Hematopoietic multipotent progenitor cell treated with erythropoietin and hydrocortisone succinate and interleukin-3 and kit ligand, for 4 days (in vitro differentiated cells): ENCODE measurements around the gene NR0B2.
"Not testable (repeated sequence)": the region's sequence is repeated elsewhere in the genome, so short reads cannot be mapped to it uniquely, and the experiment has no call there.

ENCODE experiments used
- DNase-seq: peaks from one replicate; pipeline ENCODE4 v3.0.0-alpha.2; 2015

NR0B2 gene, protein sequence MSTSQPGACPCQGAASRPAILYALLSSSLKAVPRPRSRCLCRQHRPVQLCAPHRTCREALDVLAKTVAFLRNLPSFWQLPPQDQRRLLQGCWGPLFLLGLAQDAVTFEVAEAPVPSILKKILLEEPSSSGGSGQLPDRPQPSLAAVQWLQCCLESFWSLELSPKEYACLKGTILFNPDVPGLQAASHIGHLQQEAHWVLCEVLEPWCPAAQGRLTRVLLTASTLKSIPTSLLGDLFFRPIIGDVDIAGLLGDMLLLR

DNA sequence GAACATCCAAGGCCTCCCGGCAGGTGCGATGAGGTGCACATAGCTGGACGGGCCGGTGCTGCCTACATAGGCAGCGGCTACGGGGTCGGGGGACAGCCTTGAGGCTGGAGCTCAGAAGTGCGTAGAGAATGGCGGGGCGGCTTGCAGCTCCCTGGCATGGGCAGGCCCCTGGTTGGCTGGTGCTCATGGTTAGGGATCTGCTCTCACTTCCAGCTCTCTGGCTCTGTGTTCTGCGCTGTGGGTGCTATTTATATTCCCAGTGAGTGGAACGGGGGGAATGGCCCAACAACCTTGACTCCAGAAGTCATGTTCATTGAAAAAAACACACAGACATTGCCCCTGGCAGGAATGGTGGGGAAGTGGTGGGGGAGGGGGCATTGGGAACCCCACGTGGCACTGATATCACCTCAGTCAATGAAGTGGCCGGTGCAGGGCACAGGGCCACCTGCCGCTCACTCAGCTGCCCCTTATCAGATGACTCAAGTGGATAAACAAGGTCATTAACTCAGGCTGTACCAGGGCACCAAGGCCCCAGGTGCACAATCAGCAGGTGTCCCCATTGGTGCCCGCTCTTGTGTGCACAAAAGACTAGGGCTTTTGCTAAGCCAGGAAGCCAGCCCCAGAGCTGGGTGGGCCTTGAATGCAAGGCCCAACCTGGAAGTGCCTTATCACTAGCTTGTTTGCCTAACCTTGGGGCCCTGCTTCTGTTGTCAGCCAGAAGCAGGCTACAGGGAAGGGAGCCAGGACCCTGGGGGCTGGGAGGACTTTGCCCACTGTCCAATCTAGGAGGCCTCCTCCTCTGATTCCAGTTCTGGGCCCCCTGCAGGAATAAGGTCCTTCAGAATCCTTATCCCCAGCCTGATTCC, at the start of gene NR0B2:
NR0B2 (minus strand) TSS at position 222 of the 866 bp plus-strand sequence; CDS start at position 187, 35 bp downstream.
- peak; percentile 72 for DNase-seq

DNA sequence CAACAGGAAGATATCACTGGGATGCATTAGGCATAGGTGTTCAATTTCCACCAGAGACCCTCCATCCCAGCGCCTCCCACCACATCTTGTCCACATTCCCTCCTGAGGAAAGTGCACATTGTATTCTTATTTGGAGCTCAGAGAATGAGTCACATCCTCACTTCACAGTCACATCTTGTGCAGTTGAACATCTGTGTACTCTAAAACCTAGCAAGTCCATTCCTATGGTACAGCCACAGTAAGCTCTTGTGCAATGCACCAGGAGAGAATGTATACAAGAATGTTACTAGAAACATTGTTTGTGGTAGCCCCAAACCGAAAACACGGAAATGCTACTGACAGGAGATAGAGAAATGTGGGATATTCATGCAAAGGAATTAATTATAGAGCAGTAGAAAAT, 48.1 kb upstream of the NR0B2 start:
- peak; percentile 34 for DNase-seq

DNA sequence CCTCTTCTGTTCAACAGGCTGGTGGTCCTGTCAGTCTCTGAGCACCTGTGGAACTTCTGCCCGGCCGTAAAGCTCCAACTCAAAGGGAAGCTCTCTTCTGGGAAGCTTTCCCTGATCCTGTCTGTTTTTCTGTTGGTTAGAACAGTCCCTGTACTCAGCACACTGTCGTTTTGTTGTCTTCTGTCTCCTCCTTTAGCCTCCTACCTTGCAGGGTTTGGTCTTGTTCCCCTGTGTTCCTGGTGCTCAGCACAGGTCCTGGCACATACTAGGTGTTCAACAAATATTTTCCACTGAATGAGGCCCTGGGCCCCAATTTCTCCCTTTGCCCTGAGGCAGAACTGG, 46.8 kb upstream of the NR0B2 start:
- DNase-seq: no peak

DNA sequence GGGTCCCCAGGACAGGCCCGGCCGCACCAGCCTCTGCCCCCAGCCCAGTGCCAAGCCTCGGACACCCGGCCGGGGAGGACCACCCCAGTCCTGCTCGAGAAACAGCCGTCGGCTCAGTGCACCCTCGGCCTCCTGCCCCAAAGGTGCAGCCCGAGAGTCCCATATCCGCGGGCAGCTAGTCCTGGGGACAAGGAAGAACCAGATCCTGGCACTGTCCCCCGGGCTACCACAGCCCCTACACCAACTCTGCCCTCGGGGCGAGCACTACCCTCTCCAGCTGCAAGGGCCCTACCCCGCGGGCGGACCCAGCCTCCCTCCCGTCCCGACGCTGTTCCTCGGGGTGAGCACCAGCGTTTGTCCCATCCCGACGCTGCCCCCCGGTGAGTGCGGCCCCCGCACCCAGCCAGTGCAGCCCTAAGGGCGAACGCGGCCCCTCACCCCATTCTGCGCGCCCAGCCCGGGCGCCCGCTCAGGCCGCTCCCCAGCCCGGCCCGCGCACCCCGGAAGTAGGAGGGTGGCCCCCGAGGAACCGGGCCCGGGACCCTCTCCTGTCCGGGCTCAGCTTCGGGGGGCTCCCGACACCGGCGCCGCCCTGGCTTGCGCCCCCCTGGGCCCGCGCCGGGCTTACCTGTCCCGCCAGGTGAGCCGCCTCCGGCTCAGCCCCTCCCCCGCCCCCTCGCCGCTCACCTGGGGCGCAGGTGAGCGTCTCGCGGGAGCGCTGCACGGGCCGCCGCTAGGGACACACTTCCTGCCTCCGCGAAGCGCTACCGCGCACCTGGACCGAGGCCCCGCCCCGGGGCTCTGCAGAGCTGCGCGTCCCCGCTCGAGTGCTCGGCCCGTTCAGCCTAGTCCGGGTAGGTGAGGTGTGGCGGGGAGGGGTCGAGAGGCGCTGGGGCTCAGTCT, 46.2 kb upstream of the NR0B2 start, which contains the start of gene KDF1:
KDF1 (minus strand) TSS at position 747 of the 903 bp plus-strand sequence. CDS start 8,088 bp downstream, outside the sequence.
- DNase-seq: no peak

DNA sequence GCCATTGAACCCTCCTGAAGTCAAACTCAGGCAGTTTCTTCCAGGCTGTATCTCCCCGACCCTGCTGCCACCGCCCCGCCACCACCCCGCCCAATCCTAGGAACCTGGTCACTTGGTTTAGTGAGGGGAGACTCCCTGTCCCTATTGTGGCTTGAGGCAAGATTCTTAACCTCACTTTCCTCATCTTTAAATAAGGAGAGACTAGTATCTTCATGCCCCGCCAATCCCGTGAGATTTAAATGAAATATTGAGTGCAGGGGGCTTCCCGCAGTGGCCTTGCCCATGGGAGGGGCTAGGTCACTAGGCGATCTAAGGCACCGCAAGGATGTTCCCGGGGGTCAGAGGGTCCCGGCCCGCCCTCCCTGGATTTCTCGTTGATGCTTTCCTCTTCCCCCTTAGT, 45.5 kb upstream of the NR0B2 start:
- DNase-seq: no peak

DNA sequence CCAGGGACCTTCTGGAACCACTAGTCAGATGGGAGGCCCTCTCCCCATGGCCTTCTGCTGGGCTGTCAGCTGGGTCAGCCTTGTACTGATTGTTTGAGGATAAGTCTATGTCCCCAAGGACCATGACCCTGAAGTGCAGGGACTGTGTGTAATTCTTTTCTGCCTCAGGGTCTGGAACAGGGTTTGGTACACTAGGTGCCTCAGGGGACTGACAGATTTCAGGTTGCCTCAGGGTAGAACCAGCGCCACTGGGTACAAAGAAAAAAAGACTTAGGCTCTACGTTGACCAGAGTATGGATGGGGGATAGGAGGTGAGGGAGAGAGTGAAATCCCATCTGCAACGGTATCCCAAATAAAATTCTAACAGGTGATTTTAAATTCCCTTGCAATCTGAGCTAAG, 43.5 kb upstream of the NR0B2 start:
- no peak for DNase-seq

DNA sequence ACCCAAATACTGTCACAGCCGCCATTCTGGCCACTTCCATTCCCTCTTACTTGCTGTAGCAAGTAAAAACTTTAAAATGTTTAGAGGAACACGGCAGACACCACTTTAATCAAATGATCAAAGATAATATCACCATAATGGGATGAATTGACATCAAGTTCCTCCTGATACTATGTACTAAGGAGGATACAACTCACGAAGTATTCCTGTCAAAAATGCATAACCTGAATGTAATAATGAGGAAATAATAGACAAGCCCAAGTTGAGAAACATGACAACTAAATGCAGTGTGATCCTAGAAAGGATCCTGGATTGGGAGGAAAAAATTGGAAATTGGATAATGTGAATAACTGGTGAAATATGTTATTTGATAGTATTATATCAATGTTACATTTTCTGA, 42.5 kb upstream of the NR0B2 start:
- DNase-seq: no peak

DNA sequence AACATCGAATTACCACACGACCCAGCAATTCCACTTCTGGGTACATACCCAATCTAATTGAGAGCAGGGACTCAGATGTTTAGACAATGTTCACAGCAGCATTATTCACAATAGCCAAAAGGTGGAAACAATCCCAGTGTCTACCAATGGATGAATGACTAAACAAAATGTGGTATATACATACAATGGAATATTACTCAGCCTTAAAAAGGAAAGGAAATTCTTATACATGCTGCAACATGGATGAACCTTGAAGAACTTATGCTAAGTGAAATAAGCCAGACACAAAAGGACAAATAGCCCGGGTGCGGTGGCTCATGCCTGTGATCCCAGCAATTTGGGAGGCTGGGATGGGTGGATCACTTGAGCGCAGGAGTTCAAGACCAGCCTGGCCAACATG, 39.6 kb upstream of the NR0B2 start:
- no peak for DNase-seq

DNA sequence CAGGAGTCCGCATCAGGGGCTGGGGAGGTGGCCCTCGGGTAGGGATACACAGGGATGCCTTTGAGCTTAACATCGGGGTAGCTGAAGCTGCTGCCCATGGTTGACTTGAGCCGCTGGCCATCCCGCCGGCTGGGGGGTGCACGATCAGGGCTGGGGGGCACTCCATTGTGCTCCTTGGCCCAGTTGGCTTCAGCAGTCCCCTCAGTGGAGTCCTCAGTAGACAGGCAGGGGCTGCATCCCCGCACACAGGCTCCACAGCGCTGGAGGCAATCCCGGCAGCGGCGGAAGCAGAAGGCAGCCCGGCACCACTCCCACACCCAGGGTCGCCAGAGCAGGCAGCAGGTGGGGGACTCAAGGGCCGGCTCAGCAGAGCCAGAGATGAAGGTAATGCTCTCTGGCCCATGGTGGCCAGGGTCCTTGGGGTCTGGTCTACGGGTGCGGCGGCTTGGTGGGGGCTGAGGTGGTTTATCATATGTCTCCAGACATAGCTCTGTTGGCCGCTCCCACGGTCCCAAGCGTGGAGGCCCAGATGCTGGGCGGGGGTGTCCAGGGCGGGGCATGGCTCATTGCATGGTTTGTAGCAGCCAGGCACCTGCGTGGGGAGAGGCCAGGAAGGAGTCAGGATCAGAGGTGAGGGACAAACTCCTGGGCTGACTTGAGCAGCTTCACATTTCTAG, 38.2 kb upstream of the NR0B2 start:
- peak; percentile 35 for DNase-seq

DNA sequence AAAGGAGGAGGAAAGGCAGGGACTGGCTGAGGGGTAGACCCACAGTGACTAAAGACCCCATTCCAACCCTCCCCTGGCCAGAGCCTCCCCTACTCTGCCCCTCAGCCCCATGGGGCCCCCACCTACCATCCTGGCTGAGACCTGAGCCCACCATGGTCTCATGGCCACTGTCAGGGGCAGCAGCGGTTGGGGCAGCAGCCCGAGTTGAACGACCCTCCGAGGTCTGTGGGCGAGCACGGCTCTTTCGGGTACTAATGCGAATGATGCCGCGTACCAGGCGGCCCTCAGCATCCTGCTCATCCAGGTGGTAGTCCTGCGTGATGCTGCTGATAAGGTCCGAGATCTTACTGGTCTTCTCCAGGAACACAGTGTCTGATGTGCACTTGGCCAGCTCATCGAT, 37.4 kb upstream of the NR0B2 start:
- DNase-seq: no peak

DNA sequence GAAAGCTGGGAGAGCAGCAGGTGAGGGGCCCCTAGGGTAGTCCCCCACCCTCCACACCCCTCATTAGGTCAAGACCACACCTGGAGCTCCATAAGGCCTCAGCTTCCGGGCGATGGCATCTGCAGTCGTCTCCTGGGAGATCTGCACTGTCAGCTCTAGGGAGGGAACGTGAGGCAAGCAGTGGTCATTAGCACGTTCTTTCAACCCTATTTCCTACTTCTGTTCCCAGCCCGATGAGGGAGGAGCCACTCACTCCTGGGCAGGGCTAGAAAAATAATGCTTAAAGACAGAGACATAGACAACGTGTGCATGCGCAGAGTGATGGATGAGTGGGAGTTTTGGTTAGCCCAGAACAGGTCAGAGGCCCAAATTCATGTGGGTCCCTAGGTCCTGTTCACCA, 36.8 kb upstream of the NR0B2 start:
- no peak for DNase-seq

DNA sequence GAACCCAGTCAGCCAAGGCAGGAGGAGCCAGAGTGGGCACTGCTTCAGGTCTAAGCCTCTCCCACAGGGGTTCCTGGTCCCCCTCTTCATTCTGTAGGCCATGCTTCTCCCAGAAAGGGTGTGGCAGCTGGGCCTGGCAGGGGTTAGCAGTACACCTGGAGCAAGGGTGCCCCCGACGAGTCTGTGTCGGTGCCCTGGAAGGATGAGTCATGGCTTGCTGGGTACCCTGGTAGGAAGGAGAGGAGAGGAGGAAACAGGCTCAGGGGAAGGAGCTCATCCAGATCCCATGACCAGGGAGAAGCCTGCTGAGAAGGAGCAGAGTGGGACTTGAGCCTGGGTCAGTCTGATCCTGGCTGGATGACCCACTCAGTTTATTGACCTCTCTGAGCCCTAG, 36.1 kb upstream of the NR0B2 start:
- no peak for DNase-seq

DNA sequence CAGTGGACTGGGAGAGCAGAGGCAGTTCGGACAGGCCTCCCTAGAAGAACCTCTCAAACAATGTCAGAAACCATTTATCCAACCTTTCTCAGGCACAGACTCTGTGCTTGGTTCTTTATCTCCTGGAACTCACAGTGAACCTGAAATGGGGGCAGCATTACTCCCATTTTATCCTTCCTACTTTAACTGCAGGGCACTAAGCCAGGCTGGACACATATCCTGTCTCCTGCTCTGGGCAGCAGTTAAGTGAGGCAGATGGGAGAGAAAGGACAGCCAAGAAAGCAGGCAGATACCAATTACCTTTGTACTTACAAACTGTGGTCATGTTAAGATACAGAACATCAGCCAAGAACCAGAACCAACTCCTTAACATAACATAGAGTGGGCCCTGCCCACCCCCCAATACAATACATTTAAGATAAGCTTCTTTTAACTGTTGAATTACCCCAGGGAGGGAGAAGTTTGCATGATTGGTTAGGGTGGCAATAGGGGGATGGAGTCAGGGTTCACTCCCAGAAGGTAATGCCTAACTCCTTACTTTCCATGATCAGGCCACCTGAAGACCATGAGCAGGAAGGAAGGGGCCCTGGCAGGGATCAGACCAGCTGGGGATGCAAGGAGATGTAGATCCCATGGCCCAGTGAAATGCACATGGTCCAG, 35.6 kb upstream of the NR0B2 start:
- DNase-seq: no peak

DNA sequence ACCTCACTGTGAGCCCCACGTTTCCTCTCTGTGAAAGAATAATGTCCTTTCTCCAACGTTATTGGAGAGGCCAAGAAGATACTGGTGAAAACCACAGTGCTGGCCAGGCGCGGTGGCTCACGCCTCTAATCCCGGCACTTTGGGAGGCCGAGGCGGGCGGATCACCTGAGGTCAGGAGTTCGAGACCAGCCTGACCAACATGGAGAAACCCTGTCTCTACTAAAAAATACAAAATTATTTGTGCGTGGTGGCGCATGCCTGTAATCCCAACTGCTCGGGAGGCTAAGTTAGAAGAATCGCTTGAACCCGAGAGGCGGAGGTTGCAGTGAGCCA, 34.9 kb upstream of the NR0B2 start:
- not testable (repeated sequence) for DNase-seq

DNA sequence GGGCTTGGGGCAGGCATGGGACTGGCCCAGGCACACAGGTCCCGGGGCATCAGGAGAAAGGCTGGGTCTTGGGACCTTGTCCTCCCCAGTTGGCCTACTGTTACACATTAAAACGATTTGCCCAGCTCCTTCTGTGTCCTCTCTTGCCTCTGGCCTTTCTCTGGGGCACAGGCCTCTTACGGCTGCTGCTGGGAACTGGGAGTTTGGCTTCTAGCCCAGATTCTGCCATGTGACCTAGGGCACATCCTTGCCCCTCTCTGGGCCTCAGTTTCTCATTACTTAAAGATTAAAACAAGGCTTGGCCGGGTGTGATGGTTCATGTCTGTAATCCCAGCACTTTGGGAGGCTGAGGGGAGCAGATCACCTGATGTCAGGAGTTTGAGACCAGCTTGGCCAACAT, 32.5 kb upstream of the NR0B2 start:
- DNase-seq: no peak

DNA sequence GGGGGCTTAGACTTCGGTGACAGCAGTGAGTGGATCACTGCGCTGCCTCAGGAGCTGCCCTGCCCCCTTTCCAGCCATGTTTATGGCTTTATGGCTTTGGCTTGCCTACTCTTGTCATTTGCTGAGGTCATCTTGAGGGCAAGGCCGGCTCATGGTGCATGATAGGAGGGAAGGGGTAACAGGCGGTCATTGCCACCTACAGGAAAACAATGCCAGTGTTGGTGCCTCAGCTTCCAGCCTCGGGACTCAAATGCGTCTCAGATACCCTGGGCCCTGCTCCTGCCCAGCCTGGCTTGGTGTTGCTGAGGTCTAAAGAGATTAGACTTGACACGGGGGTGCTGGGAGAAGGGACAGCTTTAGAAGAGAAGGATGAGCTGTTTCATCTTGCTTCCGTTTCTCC, 32.0 kb upstream of the NR0B2 start:
- no peak for DNase-seq

DNA sequence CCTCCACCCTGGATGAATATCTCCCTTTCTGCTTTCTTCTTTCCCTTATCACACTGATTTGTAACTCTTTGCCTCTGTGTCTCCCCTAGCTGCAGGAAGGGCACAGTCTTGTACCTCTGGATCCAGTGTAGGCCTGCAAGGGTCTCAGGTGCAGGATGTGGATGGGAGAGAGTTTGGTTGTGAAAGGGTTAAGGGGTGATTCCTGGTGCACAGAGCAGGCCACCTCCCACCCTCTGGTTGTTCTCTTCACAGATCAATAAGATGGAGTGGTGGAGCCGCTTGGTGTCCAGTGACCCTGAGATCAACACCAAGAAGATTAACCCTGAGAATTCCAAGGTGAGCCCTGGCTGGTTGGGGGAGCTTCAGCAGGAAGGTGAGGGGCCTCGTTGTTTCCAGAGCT, 31.4 kb upstream of the NR0B2 start:
- DNase-seq: no peak

DNA sequence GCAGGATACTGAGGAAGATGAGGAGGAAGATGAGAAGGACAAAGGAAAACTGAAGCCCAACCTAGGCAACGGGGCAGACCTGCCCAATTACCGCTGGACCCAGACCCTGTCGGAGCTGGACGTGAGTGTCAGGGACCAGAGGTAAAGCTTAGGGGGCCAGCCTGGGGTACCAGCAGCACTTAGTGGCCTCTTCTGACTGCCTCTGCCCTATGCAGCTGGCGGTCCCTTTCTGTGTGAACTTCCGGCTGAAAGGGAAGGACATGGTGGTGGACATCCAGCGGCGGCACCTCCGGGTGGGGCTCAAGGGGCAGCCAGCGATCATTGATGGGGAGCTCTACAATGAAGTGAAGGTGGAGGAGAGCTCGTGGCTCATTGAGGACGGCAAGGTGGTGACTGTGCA, 28.9 kb upstream of the NR0B2 start:
- DNase-seq: no peak

DNA sequence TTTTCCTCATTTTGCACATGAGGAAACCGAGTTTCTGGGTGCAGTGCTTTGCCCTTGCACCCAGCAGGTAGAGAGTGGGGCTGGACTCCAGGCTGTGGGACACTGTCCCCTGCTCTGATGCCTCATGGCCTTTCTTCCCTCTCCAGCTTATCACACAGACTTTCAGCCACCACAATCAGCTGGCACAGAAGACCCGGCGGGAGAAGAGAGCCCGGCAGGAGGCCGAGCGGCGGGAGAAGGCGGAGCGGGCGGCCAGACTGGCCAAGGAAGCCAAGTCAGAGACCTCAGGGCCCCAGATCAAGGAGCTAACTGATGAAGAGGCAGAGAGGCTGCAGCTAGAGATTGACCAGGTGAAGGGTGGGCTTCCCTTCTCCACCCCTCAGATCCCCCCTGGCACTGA, 27.5 kb upstream of the NR0B2 start:
- DNase-seq: no peak

DNA sequence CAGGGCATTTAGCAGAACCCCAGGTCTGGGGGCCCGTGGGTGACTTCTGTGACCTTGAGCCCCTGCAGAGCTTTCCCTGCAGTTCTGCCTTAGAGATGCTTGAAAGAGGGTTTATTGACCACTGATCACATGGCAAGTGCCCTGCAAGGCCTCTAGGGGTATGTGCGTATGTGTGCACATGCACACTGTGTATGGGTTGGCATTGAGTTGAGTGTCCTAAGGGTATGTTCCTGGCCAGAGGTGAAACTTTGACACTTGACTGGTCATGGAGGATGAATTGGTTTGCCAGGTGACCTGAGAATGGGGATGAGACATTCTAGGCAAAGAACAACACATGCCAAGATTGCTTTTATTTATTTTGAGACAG, 24.9 kb upstream of the NR0B2 start:
- DNase-seq: no peak

DNA sequence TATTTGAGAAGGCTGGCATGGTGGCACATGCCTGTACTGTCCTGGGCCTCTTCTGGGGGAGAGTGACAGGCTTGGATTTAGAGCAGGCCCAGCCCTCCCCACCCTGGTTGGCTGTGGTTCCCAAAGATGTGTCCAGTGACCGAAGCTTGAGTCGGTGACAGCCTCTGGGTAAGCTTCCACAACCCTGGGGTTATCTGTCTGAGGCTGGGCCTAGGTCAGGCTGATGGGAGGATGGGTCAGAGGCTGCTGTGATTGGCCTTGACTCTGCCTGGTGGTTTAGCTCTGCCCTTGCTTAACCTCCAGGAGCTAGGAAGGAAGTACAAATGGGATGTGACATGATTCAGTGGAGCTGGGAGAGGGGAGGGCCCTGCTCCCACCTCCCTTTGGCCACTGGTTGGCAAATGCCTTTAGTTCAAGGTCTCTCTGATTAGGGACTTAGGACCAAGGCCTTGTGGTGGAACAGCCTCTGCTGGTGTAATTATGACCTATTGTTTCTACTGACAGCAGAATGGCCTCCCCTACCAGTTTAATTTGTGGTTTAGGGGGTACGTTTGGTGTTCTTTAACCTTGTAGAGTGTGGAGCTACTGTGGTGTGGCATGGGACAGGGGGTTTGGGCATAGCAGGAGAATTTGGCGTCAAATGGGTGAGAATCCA, 24.4 kb upstream of the NR0B2 start:
- DNase-seq: no peak

DNA sequence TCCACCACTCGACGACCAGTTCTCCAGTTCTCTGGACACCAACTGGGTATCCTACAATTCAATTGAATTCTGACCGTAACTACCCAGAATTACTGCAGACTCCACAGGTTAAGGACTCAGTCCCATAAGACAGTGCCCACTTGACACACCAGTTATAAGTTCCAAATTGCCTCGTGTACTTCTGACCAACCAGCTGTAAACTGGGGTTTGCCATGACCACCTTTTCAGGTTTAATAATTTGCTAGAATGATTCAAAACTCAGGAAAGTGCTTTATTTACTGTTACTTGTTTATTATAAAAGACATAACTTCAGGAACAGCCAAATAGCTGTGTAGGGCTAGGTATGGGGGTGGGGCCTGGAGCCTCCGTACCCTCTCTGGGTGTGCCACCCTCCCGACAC, 23.0 kb upstream of the NR0B2 start:
- DNase-seq: no peak
